Endothelial cell (in vitro differentiated cells): Measurements from ENCODE around the gene NOTCH3. TPM values are rescaled to one million over a fixed set of nuclear protein-coding genes. Genes with fewer than 3 reads are reported as not detected.
A peak's percentile ranks its signal among the peaks of the same experiment; 100 is the strongest.

Source experiments
- DNase-seq: peaks from one replicate; pipeline ENCODE4 v3.0.0; 2021; ENCODE audit warnings: low spot score
- H3K27ac Mint-ChIP-seq: one replicate; pipeline ENCODE4 v1.8.0; 2021; ENCODE audit warnings: mixed read lengths, inconsistent platforms; ENCODE audit not compliant: unreplicated experiment
- H3K27me3 Mint-ChIP-seq: one replicate; pipeline ENCODE4 v1.8.0; 2021; ENCODE audit warnings: mild to moderate bottlenecking, moderate library complexity, mixed read lengths, inconsistent platforms; ENCODE audit not compliant: unreplicated experiment
- H3K36me3 Mint-ChIP-seq: one replicate; pipeline ENCODE4 v1.8.0; 2021; ENCODE audit warnings: mild to moderate bottlenecking, low read depth, mixed read lengths, inconsistent platforms; ENCODE audit not compliant: unreplicated experiment
- H3K4me1 Mint-ChIP-seq: one replicate; pipeline ENCODE4 v1.8.0; 2021; ENCODE audit warnings: mild to moderate bottlenecking, mixed read lengths, inconsistent platforms; ENCODE audit not compliant: unreplicated experiment
- H3K4me3 Mint-ChIP-seq: one replicate; pipeline ENCODE4 v1.8.0; 2021; ENCODE audit warnings: mild to moderate bottlenecking, mixed read lengths, inconsistent platforms; ENCODE audit not compliant: unreplicated experiment
- H3K9me3 Mint-ChIP-seq: one replicate; pipeline ENCODE4 v1.8.0; 2021; ENCODE audit warnings: mixed read lengths, inconsistent platforms; ENCODE audit not compliant: unreplicated experiment
- CTCF ChIP-seq: fragments of 200-600 bp; sonication (generic); IDR thresholded peaks from one replicate; pipeline ENCODE4 v1.5.0; 2021; ENCODE audit warnings: antibody characterized with exemption; ENCODE audit not compliant: unreplicated experiment
- microRNA-seq: library from miRNA; unstranded; fragments of <30 nt; microRNA quantifications from one replicate; pipeline ENCODE4, GENCODE V29; 2020; ENCODE audit not compliant: unreplicated experiment
- total RNA-seq: library from RNA; stranded (reverse); fragmentation: NEBNext Ultra II Directional; extraction: Animal tissue kit (Norgen Biotek cat#: 25700); gene quantifications from one replicate; pipeline ENCODE4 v1.2.1, GENCODE V29; 2021; ENCODE audit not compliant: unreplicated experiment

The NOTCH3 gene
- total RNA-seq, 1 donor from 2014 or later, result 96.8 TPM

- no peaks in the 10 kb centered on the region for H3K9me3 Mint-ChIP-seq
- H3K27ac Mint-ChIP-seq, result no peak overlapping the region
- H3K4me1 Mint-ChIP-seq, result peaks cover 20% of the 10 kb centered on the region
- peaks cover 32% of the 10 kb centered on the region for H3K36me3 Mint-ChIP-seq
- peaks cover 10% of the 10 kb centered on the region for H3K27me3 Mint-ChIP-seq
- no peak for DNase-seq
- H3K4me3 Mint-ChIP-seq, result peak overlapping the region; percentile 37
- TF ChIP-seq CTCF, result no peak
Measured at GRCh38 chr19:15110418-15110815, 90.4 kb downstream of the NOTCH3 start.

GRCh38 chr19:15109768-15110417 lies 90.9 kb downstream of the NOTCH3 start:
- H3K9me3 Mint-ChIP-seq, result no peaks in the 10 kb centered on the region
- no peak for TF ChIP-seq CTCF
- no peak overlapping the region for H3K4me3 Mint-ChIP-seq
- H3K36me3 Mint-ChIP-seq, result peaks cover 31% of the 10 kb centered on the region
- H3K27ac Mint-ChIP-seq, result no peak overlapping the region
- H3K4me1 Mint-ChIP-seq, result peaks cover 15% of the 10 kb centered on the region
- DNase-seq, result no peak
- H3K27me3 Mint-ChIP-seq, result peaks cover 10% of the 10 kb centered on the region

Small RNA genes within 50 kb of the gene (microRNA-seq; reads per million reads assigned to microRNA genes)
- gene MIR6795, result 1.4 reads per million, percentile 21 among the genes with 10 or more reads in this experiment

Other genes with a start within 250 kb of the NOTCH3 start
- gene SLC1A6, start 221.1 kb downstream of the NOTCH3 start, total RNA-seq, result 8.3 TPM
- not detected for gene CASP14, start 151.5 kb downstream of the NOTCH3 start, total RNA-seq
- gene OR1I1, start 118.8 kb downstream of the NOTCH3 start, total RNA-seq, result not detected
- gene SYDE1, start 93.6 kb downstream of the NOTCH3 start, total RNA-seq, result 43.5 TPM
- 1.6 TPM for gene EPHX3, start 31.5 kb upstream of the NOTCH3 start, total RNA-seq
- 136 TPM for gene BRD4, start 131.5 kb upstream of the NOTCH3 start, total RNA-seq
- gene AKAP8, start 178.8 kb upstream of the NOTCH3 start, total RNA-seq, result 36.5 TPM
- 160 TPM for gene AKAP8L, start 218.0 kb upstream of the NOTCH3 start, total RNA-seq
- gene WIZ, start 249.0 kb upstream of the NOTCH3 start, total RNA-seq, result 79.0 TPM